ENCODE results near the gene SFN. TPM values are rescaled to one million over a fixed set of nuclear protein-coding genes. Genes with fewer than 3 reads are reported as not detected.
A peak's percentile ranks its signal among the peaks of the same experiment; 100 is the strongest.

Gene SFN
- total RNA-seq, 1 experiment from 2014 or later: 245 TPM

- no peaks in the 10 kb centered on the region; the same call in 1 of the 2 replicates for H3K79me2 ChIP-seq (ENCODE audit: insufficient read depth, low read length)
- no peaks in the 10 kb centered on the region for H3K9me2 ChIP-seq (ENCODE audit: insufficient read depth)
- H3K4me2 ChIP-seq (ENCODE audit: low read length): peak overlapping the region; percentile 33
- ATAC-seq (peak; percentile 85), DNase-seq (ENCODE audit: low read depth, low spot score) (peak; percentile 84)
- ChIA-PET POLR2A (no interaction called here), RAD21 (ENCODE audit: low non-redundant PET in 1 of 2, low total read pairs in 2 of 2, uncharacterized antibody in 2 of 2, unreplicated experiment in 2 of 2) (no interaction called here), CTCF (interaction anchor here (1.3 kb wide), 1 partner anchor 9 kb away, joined by 4 read pairs; no protein-coding TSS in a partner anchor)
- no peak overlapping the region for H2AFZ ChIP-seq (ENCODE audit: low read depth, low read length, poor library complexity, severe bottlenecking)
- no peak overlapping the region for H3K4me3 ChIP-seq (replicated peaks in 1 of 2; ENCODE audit: low read depth in 1 of 2, low read length in 2 of 2)
- H3K9ac ChIP-seq (ENCODE audit: low read length): peak overlapping the region; percentile 41
- TF ChIP-seq TCF7L2 (IDR thresholded peaks at IDR 0.05; ENCODE audit: borderline replicate concordance, extremely low read depth, insufficient read depth, insufficient read length) (no peak), CEBPB (IDR thresholded peaks at IDR 0.05; ENCODE audit: low read depth) (no peak), ATF3 (IDR thresholded peaks at IDR 0.05) (no peak), EZH2 (IDR thresholded peaks at IDR 0.05) (no peak), YY1 (IDR thresholded peaks at IDR 0.05; ENCODE audit: extremely low read depth, insufficient replicate concordance, low read depth, low read length) (peak; percentile 61), POLR2AphosphoS5 (IDR thresholded peaks at IDR 0.05; ENCODE audit: low read depth, low read length) (peak; percentile 40), SP1 (IDR thresholded peaks at IDR 0.05; ENCODE audit: low read depth) (no peak), CTCF (IDR thresholded peaks at IDR 0.05 in 2 of 3, conservative IDR thresholded peaks at IDR 0.05 in 1 of 3; ENCODE audit: borderline replicate concordance in 1 of 3, insufficient read depth in 1 of 3, low read depth in 2 of 3, low read length in 2 of 3) (peak in 2 of 3 experiments; percentile 92; a peak in 4 of 6 replicates)
- H3K36me3 ChIP-seq (ENCODE audit: control insufficient read depth in 1 of 2, insufficient read depth in 2 of 2, low read length in 2 of 2): peaks cover 8 to 32% of the 10 kb centered on the region in 2 experiments; a peak in 3 of 4 replicates
- H3K4me1 ChIP-seq (ENCODE audit: control insufficient read depth in 1 of 2, insufficient read depth in 2 of 2, low read length in 2 of 2): peaks cover 37 to 73% of the 10 kb centered on the region in 2 experiments
- H3K9me3 ChIP-seq (ENCODE audit: control insufficient read depth in 1 of 2, insufficient read depth in 1 of 2, low read depth in 1 of 2, low read length in 2 of 2): no peaks in the 10 kb centered on the region
- intact Hi-C loops (cut with micrococcal nuclease): loop anchor here (1.0 kb wide), 2 partner anchors 9 to 25 kb away; no protein-coding TSS in a partner anchor
- BruUV-seq (replicated peaks): no TSS peak
- H3K27me3 ChIP-seq (ENCODE audit: insufficient read depth, low read length): no peaks in the 10 kb centered on the region
- peak overlapping the region; percentile 51 for H3K27ac ChIP-seq (ENCODE audit: low read depth, low read length)
- no peaks in the 10 kb centered on the region for H4K20me1 ChIP-seq (ENCODE audit: insufficient read depth)
Observed at GRCh38 chr1:26853156-26853555, 9.8 kb upstream of the SFN start.
